ENCODE data around the gene FAM186B.
"Not testable (repeated sequence)": the region's sequence is repeated elsewhere in the genome, so short reads cannot be mapped to it uniquely, and the experiment has no call there.

FAM186B gene

DNA sequence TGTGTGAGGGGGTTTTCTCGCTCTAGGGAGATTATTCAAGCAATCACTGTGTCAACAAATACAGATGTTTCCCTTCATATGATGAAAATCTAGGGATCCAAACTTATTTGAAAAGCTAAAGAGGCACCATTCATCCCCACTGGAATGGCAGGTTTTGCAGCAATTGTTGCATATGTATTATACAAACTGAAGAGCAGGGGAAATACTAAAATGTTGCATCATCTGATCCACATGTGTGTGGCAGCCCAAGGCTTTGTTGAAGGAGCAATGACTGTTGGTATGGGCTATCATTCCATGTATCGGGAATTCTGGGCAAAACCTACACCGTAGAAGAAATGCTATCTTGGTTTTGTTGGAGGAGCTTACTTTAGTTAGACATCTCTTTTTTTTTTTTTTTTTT, 13.8 kb upstream of the FAM186B start:
- Histone ChIP-seq H3K4me1 (ENCODE audit: control insufficient read depth, insufficient read depth, low read length) (peaks cover 9% of the 10 kb centered on the region), H3K36me3 (ENCODE audit: control insufficient read depth, insufficient read depth, low read length) (no peaks in the 10 kb centered on the region), H3K4me3 (ENCODE audit: low read depth, low read length) (no peak overlapping the region), H3K9ac (ENCODE audit: low read depth, low read length) (no peak overlapping the region), H3K9me3 (ENCODE audit: control insufficient read depth, insufficient read depth, low read length) (no peaks in the 10 kb centered on the region), H3K27me3 (ENCODE audit: control insufficient read depth, insufficient read depth, low read length) (no peaks in the 10 kb centered on the region)

DNA sequence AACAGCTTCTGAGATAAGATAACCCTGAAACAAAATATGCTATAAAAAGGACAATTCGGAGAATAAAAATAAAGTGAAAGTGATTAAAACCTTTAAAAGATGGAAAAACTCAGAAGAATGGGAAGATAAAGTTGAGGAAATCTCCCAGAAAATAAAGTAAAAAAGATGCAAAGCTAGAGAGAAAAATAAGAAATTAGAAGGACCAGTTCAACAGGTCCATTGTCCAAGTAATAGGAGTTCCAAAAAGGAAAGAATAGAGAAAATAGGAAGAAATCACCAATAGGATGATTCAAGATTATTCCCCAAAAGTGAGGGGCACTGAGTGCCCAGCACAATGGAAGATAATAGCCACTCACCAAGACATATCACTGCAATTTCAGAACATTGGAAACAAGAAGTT, 13.1 kb upstream of the FAM186B start:
- Histone ChIP-seq H3K9ac (ENCODE audit: low read depth, low read length) (no peak overlapping the region), H3K4me1 (ENCODE audit: control insufficient read depth, insufficient read depth, low read length) (peaks cover 9% of the 10 kb centered on the region), H3K4me3 (ENCODE audit: low read depth, low read length) (no peak overlapping the region), H3K9me3 (ENCODE audit: control insufficient read depth, insufficient read depth, low read length) (no peaks in the 10 kb centered on the region), H3K36me3 (ENCODE audit: control insufficient read depth, insufficient read depth, low read length) (no peaks in the 10 kb centered on the region), H3K27me3 (ENCODE audit: control insufficient read depth, insufficient read depth, low read length) (no peaks in the 10 kb centered on the region)

DNA sequence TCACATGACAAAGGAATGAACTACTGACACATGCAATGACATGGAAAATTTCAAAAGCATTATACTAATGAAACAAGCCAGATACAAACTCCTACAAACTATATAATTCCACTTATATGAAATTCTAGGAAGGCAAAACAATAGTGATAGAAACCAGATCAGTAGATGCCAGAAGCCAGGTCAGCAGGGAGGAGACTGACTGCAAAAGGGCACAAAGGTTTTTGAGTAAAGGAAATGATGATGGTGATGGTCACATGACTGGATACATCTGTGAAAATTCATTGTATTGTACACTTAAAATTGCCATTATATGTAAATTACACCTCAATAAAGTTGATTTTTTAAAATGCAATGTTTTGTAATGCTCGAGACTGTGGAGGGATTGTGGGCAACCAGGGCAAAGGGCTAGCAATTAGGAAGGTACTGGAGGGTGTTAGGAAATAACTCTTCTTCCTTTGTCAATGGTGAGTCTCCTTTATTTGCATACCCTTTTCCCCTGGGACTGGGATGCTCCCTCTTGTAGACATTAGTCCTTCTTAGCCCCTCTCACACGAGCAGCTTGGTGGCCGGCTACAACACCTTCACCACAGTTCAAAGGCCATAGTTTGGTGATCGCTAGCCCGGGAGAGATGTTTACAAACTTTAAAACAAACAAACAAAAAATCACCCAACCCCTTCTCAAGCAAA, 11.2 kb upstream of the FAM186B start:
- H3K36me3 ChIP-seq (ENCODE audit: control insufficient read depth, insufficient read depth, low read length): no peaks in the 10 kb centered on the region
- H3K9me3 ChIP-seq (ENCODE audit: control insufficient read depth, insufficient read depth, low read length): no peaks in the 10 kb centered on the region
- H3K27me3 ChIP-seq (ENCODE audit: control insufficient read depth, insufficient read depth, low read length): no peaks in the 10 kb centered on the region
- peaks cover 5% of the 10 kb centered on the region for H3K4me1 ChIP-seq (ENCODE audit: control insufficient read depth, insufficient read depth, low read length)
- H3K9ac ChIP-seq (ENCODE audit: low read depth, low read length): no peak overlapping the region
- no peak overlapping the region for H3K4me3 ChIP-seq (ENCODE audit: low read depth, low read length)

DNA sequence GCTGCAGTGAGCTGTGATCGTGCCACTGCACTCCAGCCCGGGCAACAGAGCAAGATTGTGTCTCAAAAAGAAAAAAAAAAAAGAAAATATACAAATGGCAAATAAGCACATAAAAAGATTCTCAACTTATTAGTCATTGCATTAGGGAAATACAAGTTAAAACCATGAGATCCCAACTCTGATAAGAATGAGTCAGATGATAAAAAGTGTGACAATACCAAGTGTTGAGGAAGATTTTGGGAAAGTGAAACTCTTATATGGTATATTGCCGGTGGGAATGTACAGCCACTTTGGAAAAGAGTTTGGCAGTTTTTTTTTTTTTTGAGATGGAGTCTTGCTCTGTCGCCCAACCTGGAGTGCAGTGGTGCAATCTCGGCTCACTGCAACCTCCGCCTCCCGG, 10.3 kb upstream of the FAM186B start:
- Histone ChIP-seq H3K9ac (ENCODE audit: low read depth, low read length) (no peak overlapping the region), H3K9me3 (ENCODE audit: control insufficient read depth, insufficient read depth, low read length) (no peaks in the 10 kb centered on the region), H3K36me3 (ENCODE audit: control insufficient read depth, insufficient read depth, low read length) (no peaks in the 10 kb centered on the region), H3K4me1 (ENCODE audit: control insufficient read depth, insufficient read depth, low read length) (peaks cover 2% of the 10 kb centered on the region), H3K4me3 (ENCODE audit: low read depth, low read length) (no peak overlapping the region), H3K27me3 (ENCODE audit: control insufficient read depth, insufficient read depth, low read length) (no peaks in the 10 kb centered on the region)

DNA sequence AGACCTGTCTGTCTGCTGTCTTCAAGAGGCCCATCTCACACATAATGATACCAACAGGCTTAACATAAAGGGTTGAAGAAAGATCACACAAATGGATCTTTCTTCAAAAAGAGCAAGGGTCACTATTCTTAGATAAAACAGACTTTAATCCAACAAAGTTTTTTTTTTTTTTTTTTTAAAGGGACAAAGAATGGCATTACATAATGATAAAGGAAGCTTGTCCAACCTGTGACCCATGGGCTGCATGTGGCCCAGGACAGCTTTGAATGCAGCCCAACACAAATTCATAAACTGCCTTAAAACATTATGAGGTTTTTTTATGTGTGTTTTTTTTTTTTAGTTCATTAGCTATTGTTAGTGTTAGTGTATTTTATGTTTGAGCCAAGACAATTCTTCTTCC, 6.8 kb upstream of the FAM186B start:
- Histone ChIP-seq H3K9ac (ENCODE audit: low read depth, low read length) (no peak overlapping the region), H3K9me3 (ENCODE audit: control insufficient read depth, insufficient read depth, low read length) (no peaks in the 10 kb centered on the region), H3K36me3 (ENCODE audit: control insufficient read depth, insufficient read depth, low read length) (no peaks in the 10 kb centered on the region), H3K4me3 (ENCODE audit: low read depth, low read length) (no peak overlapping the region), H3K27me3 (ENCODE audit: control insufficient read depth, insufficient read depth, low read length) (no peaks in the 10 kb centered on the region), H3K4me1 (ENCODE audit: control insufficient read depth, insufficient read depth, low read length) (no peaks in the 10 kb centered on the region)

DNA sequence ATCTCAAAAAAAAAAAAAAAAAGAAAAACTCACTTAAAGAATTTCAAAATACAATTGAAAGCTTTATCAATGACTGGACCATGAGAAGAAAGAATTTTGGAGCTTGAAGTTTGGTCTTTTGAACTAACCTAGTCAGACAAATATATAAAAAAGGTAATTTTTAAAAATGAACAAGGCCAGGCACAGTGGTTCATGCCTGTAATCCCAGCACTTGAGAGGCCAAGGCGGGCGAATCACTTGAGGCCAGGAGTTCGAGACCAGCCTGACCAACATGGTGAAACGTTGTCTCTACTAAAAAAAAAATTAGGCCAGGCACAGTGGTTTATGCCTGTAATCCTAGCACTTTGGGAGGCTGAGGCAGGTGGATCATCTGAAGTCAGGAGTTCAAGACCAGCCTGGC, 5.3 kb upstream of the FAM186B start:
- not testable (repeated sequence) for H3K9ac ChIP-seq (ENCODE audit: low read depth, low read length); H3K4me3 ChIP-seq (ENCODE audit: low read depth, low read length); H3K9me3 ChIP-seq (ENCODE audit: control insufficient read depth, insufficient read depth, low read length); H3K4me1 ChIP-seq (ENCODE audit: control insufficient read depth, insufficient read depth, low read length); H3K27me3 ChIP-seq (ENCODE audit: control insufficient read depth, insufficient read depth, low read length); H3K36me3 ChIP-seq (ENCODE audit: control insufficient read depth, insufficient read depth, low read length)

DNA sequence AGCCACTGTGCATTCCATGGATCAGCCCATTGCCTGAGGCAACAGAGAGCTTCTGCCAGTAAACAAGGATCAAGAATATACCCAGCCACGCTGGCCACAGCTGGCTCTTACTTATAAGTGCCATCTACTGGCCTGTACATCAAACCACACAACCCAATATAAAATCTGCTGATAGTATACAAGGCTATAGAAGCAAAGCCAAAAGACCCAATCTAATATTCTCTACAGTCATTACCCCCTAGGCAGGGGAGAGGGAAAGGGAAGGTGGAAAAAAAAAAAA, 4.4 kb upstream of the FAM186B start:
- H3K4me3 ChIP-seq (ENCODE audit: low read depth, low read length): no peak overlapping the region
- H3K27me3 ChIP-seq (ENCODE audit: control insufficient read depth, insufficient read depth, low read length): no peaks in the 10 kb centered on the region
- H3K4me1 ChIP-seq (ENCODE audit: control insufficient read depth, insufficient read depth, low read length): no peaks in the 10 kb centered on the region
- H3K36me3 ChIP-seq (ENCODE audit: control insufficient read depth, insufficient read depth, low read length): no peaks in the 10 kb centered on the region
- no peaks in the 10 kb centered on the region for H3K9me3 ChIP-seq (ENCODE audit: control insufficient read depth, insufficient read depth, low read length)
- H3K9ac ChIP-seq (ENCODE audit: low read depth, low read length): no peak overlapping the region

DNA sequence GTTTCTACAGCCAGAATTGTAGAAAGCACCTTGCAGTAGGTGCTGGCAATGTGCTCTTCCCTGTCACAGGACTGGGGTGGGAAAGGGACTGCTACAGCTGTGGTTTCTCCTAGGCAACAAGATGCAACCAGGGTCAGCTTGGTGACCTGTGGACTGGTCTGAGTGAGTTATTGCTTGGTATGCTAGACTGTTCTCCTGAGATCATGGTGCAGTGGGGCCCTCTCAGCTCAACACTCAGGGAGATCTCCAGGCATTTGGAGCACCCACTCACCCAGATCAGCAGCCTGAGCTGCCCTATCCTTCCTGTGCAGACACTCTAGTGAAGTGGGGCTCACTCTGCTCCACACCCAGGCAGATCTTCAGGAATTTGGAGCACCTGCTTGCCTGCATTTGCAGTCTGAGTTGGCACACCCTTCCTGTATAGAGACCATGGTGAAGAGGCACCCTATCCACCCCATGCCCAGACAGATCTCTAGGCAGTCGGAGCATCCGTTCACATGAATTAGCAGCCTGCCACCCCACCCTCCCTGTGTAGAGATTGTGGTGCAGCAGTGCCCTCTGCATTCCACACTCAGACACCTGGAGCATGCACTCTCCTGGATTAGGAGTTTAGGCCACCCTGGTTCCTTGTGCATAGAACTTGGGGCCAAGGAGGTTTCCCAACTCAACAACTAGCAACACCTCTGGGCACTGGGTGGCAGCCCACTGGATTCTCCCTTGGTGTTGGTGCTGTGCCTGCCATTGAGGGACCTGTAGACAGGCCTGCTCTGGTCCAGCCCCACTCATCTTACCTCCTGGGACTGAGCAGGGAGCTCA, 3.8 kb upstream of the FAM186B start:
- H3K27me3 ChIP-seq (ENCODE audit: control insufficient read depth, insufficient read depth, low read length): no peaks in the 10 kb centered on the region
- no peak overlapping the region for H3K4me3 ChIP-seq (ENCODE audit: low read depth, low read length)
- no peak overlapping the region for H3K9ac ChIP-seq (ENCODE audit: low read depth, low read length)
- H3K9me3 ChIP-seq (ENCODE audit: control insufficient read depth, insufficient read depth, low read length): no peaks in the 10 kb centered on the region
- no peaks in the 10 kb centered on the region for H3K4me1 ChIP-seq (ENCODE audit: control insufficient read depth, insufficient read depth, low read length)
- H3K36me3 ChIP-seq (ENCODE audit: control insufficient read depth, insufficient read depth, low read length): no peaks in the 10 kb centered on the region

DNA sequence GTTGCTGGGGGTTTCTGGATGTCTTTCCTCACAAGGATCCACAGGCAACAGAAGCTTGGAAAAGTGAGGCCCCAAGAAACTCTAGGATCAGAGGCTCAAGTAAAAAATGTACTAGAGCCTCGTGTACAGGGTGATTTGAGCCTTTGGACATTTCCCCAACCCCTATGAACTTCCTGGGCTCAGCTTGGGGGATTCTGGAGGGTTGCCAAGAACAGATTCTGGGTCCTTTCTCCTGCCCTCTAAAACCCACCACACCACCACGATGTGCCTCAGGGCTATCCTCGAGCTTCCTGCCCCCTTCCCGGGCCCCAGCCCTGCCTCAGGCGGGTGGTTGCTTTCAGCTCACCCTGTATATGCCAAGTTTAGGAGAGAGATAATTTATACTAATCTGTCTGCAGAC, 583 bp downstream of the FAM186B start:
- Histone ChIP-seq H3K27me3 (ENCODE audit: control insufficient read depth, insufficient read depth, low read length) (no peaks in the 10 kb centered on the region), H3K4me3 (ENCODE audit: low read depth, low read length) (no peak overlapping the region), H3K9me3 (ENCODE audit: control insufficient read depth, insufficient read depth, low read length) (no peaks in the 10 kb centered on the region), H3K4me1 (ENCODE audit: control insufficient read depth, insufficient read depth, low read length) (no peaks in the 10 kb centered on the region), H3K36me3 (ENCODE audit: control insufficient read depth, insufficient read depth, low read length) (peaks cover under 1% of the 10 kb centered on the region), H3K9ac (ENCODE audit: low read depth, low read length) (no peak overlapping the region)

DNA sequence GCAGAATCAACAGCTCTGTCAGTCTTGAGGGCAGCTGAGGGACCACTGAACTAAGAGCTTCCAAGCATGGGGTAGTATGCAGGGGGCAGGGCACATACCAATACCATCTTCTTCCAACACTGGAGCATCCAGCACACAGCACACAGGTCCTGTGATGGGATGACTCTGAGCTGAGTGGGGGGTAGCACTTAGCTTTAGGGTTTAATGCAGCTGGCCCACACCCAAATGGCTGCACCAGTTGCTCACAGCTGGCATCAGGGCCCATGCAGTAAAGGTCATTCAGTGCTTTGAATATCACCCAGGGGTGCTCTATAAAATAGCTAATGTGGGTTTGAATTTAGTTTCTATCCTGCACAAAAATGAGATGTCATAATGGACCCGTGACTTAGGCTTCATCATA, 1.7 kb downstream of the FAM186B start:
- Histone ChIP-seq H3K9ac (ENCODE audit: low read depth, low read length) (no peak overlapping the region), H3K9me3 (ENCODE audit: control insufficient read depth, insufficient read depth, low read length) (no peaks in the 10 kb centered on the region), H3K4me1 (ENCODE audit: control insufficient read depth, insufficient read depth, low read length) (no peaks in the 10 kb centered on the region), H3K27me3 (ENCODE audit: control insufficient read depth, insufficient read depth, low read length) (no peaks in the 10 kb centered on the region), H3K4me3 (ENCODE audit: low read depth, low read length) (no peak overlapping the region), H3K36me3 (ENCODE audit: control insufficient read depth, insufficient read depth, low read length) (peaks cover 2% of the 10 kb centered on the region)

DNA sequence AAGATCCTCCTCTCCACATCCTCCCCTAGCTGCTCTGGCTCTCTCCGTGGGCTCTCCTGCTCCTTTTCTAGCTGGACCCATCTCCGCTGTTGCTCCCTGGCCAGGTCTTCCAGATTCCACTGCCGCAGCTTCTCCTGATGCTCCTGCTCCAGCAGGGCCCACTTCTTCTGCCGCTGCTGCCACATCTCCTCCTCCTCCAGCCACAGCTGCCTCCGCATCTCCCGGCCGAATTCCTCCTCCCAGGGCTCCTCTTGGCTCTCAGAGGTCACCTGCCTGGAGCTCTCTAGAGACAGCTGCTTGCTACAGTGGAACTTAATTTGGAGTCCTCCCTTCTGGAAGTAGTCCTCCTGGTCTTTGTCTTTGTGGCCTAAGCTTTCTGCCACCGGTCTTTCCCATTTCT, 5.5 kb downstream of the FAM186B start:
- Histone ChIP-seq H3K9ac (ENCODE audit: low read depth, low read length) (no peak overlapping the region), H3K36me3 (ENCODE audit: control insufficient read depth, insufficient read depth, low read length) (peaks cover 2% of the 10 kb centered on the region), H3K9me3 (ENCODE audit: control insufficient read depth, insufficient read depth, low read length) (no peaks in the 10 kb centered on the region), H3K27me3 (ENCODE audit: control insufficient read depth, insufficient read depth, low read length) (no peaks in the 10 kb centered on the region), H3K4me3 (ENCODE audit: low read depth, low read length) (no peak overlapping the region), H3K4me1 (ENCODE audit: control insufficient read depth, insufficient read depth, low read length) (no peaks in the 10 kb centered on the region)

DNA sequence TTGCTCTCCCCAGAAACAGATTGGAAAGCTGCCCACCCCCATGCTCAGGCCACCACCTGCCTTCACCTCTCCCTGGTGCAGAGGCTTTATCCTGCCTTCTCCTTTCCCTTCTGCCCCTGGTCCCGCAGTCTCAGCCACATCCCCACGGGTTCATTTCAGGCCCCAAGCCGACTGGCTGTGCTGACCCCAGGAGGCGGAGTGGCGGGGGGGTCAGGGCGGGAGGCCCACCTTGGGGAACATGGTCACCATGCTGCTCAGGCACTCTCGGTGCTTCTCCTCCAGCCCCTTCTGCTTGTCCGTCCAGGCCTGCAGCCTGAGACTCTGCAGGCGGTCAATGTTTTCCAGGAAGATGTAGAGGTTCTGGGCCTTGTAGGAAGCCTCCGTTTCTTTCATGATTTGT, 6.9 kb downstream of the FAM186B start:
- Histone ChIP-seq H3K4me1 (ENCODE audit: control insufficient read depth, insufficient read depth, low read length) (no peaks in the 10 kb centered on the region), H3K4me3 (ENCODE audit: low read depth, low read length) (no peak overlapping the region), H3K9me3 (ENCODE audit: control insufficient read depth, insufficient read depth, low read length) (no peaks in the 10 kb centered on the region), H3K9ac (ENCODE audit: low read depth, low read length) (no peak overlapping the region), H3K36me3 (ENCODE audit: control insufficient read depth, insufficient read depth, low read length) (peaks cover 2% of the 10 kb centered on the region), H3K27me3 (ENCODE audit: control insufficient read depth, insufficient read depth, low read length) (no peaks in the 10 kb centered on the region)

All from iPS-15b (cell line).